Measurements from ENCODE around the gene ZNF536. TPM values are rescaled to one million over a fixed set of nuclear protein-coding genes. Genes with fewer than 3 reads are reported as not detected.
A peak's percentile ranks its signal among the peaks of the same experiment; 100 is the strongest.

Gene ZNF536
- polyA plus RNA-seq (ENCODE audit: insufficient read length in 4 of 4): 1 to 10 TPM; 3.0 to 4.1 (median 3.3) TPM

- no peak for DNase-seq (ENCODE audit: low read depth in 4 of 4, low spot score in 3 of 4)
Observed at GRCh38 chr19:30371960-30372824, at the start of gene ZNF536. ZNF536 (plus strand) TSS chr19:30372384; CDS start chr19:30443563, 71,179 bp downstream.

GRCh38 chr19:30322641-30323320, 49.4 kb upstream of the ZNF536 start:
- no peak for DNase-seq (ENCODE audit: low read depth in 4 of 4, low spot score in 3 of 4)

GRCh38 chr19:30323904-30324303, 48.3 kb upstream of the ZNF536 start:
- DNase-seq (ENCODE audit: low read depth in 4 of 4, low spot score in 3 of 4): no peak

- DNase-seq (ENCODE audit: low read depth in 4 of 4, low spot score in 3 of 4): no peak
Observed at GRCh38 chr19:30324982-30325381, 47.2 kb upstream of the ZNF536 start.

- DNase-seq (ENCODE audit: low read depth in 4 of 4, low spot score in 3 of 4): peak in 2 of 4 donors; percentile 28 to 49
Observed at GRCh38 chr19:30325676-30326392, 46.4 kb upstream of the ZNF536 start.

- no peak for DNase-seq (ENCODE audit: low read depth in 4 of 4, low spot score in 3 of 4)
Observed at GRCh38 chr19:30326393-30326710, 45.8 kb upstream of the ZNF536 start.

GRCh38 chr19:30327331-30327730, 44.9 kb upstream of the ZNF536 start:
- DNase-seq (ENCODE audit: low read depth in 4 of 4, low spot score in 3 of 4): no peak

GRCh38 chr19:30328096-30328495, 44.1 kb upstream of the ZNF536 start:
- DNase-seq (ENCODE audit: low read depth in 4 of 4, low spot score in 3 of 4): no peak

- DNase-seq (ENCODE audit: low read depth in 4 of 4, low spot score in 3 of 4): no peak
Observed at GRCh38 chr19:30330266-30330665, 41.9 kb upstream of the ZNF536 start.

GRCh38 chr19:30332445-30333234, 39.5 kb upstream of the ZNF536 start:
- DNase-seq (ENCODE audit: low read depth in 4 of 4, low spot score in 3 of 4): no peak

GRCh38 chr19:30333291-30334065, 38.7 kb upstream of the ZNF536 start:
- no peak for DNase-seq (ENCODE audit: low read depth in 4 of 4, low spot score in 3 of 4)

GRCh38 chr19:30334841-30335240, 37.3 kb upstream of the ZNF536 start:
- DNase-seq (ENCODE audit: low read depth in 4 of 4, low spot score in 3 of 4): no peak

- DNase-seq (ENCODE audit: low read depth in 4 of 4, low spot score in 3 of 4): no peak
Observed at GRCh38 chr19:30335306-30335886, 36.8 kb upstream of the ZNF536 start.

GRCh38 chr19:30336290-30336689, 35.9 kb upstream of the ZNF536 start:
- no peak for DNase-seq (ENCODE audit: low read depth in 4 of 4, low spot score in 3 of 4)

GRCh38 chr19:30338041-30338456, 34.1 kb upstream of the ZNF536 start:
- no peak for DNase-seq (ENCODE audit: low read depth in 4 of 4, low spot score in 3 of 4)

GRCh38 chr19:30338878-30339623, 33.1 kb upstream of the ZNF536 start:
- no peak for DNase-seq (ENCODE audit: low read depth in 4 of 4, low spot score in 3 of 4)

- DNase-seq (ENCODE audit: low read depth in 4 of 4, low spot score in 3 of 4): no peak
Observed at GRCh38 chr19:30339624-30340525, 32.3 kb upstream of the ZNF536 start.

Measured in right renal pelvis (tissue), 4 donors.